D721Med (cell line): ENCODE data around the gene TJP3.

ENCODE experiments used
- DNase-seq: peaks from one replicate; pipeline ENCODE4 v3.0.0; 2011; ENCODE audit warnings: low spot score; ENCODE audit not compliant: insufficient read length
- FAIRE-seq: peaks from 2 replicates; lab custom pipeline; 2011; peaks lifted over from hg19 to GRCh38; lab: Jason Lieb, UNC
- CTCF ChIP-seq: IDR thresholded peaks from 2 replicates; pipeline ENCODE4 v1.5.1; 2012; ENCODE audit warnings: mild to moderate bottlenecking, control low read depth; ENCODE audit not compliant: insufficient read depth; ENCODE audit errors: missing control alignments

TJP3 gene

GRCh38 chr19:3682286-3682685 lies 25.9 kb upstream of the TJP3 start:
- FAIRE-seq (no peak), DNase-seq (no peak)
- TF ChIP-seq CTCF, result no peak

- FAIRE-seq (no peak), DNase-seq (no peak)
- TF ChIP-seq CTCF, result no peak
Observed at GRCh38 chr19:3682741-3683404, 25.3 kb upstream of the TJP3 start.

- FAIRE-seq (no peak), DNase-seq (no peak)
- no peak for TF ChIP-seq CTCF
Observed at GRCh38 chr19:3683405-3684053, 24.7 kb upstream of the TJP3 start.

- DNase-seq, result no peak
- no peak for FAIRE-seq
- no peak for TF ChIP-seq CTCF
Observed at GRCh38 chr19:3684054-3684816, 23.9 kb upstream of the TJP3 start.

GRCh38 chr19:3684817-3685410 lies 23.3 kb upstream of the TJP3 start:
- no peak for FAIRE-seq
- TF ChIP-seq CTCF, result no peak
- DNase-seq, result no peak

- TF ChIP-seq CTCF, result no peak
- no peak for DNase-seq
- no peak for FAIRE-seq
Observed at GRCh38 chr19:3687393-3687773, 20.8 kb upstream of the TJP3 start.
